ENCODE results near the gene CRIM1. TPM values are rescaled to one million over a fixed set of nuclear protein-coding genes. Genes with fewer than 3 reads are reported as not detected.

CRIM1 gene
- polyA plus RNA-seq, 1 donor: 15.7 TPM

- DNase-seq (ENCODE audit: low read depth): no peak
These were observed 164.9 kb downstream of the CRIM1 start for GRCh38 chr2:36520431-36520830.

- DNase-seq (ENCODE audit: low read depth): no peak
These were observed 167.6 kb downstream of the CRIM1 start for GRCh38 chr2:36523153-36523552.

GRCh38 chr2:36525245-36525644, 169.7 kb downstream of the CRIM1 start:
- no peak for DNase-seq (ENCODE audit: low read depth)

- DNase-seq (ENCODE audit: low read depth): no peak
These were observed 170.6 kb downstream of the CRIM1 start for GRCh38 chr2:36526226-36526625.

- no peak for DNase-seq (ENCODE audit: low read depth)
These were observed 172.7 kb downstream of the CRIM1 start for GRCh38 chr2:36528274-36528673.

- DNase-seq (ENCODE audit: low read depth): no peak
These were observed 173.3 kb downstream of the CRIM1 start for GRCh38 chr2:36528766-36529392.

- DNase-seq (ENCODE audit: low read depth): no peak
These were observed 174.8 kb downstream of the CRIM1 start for GRCh38 chr2:36530178-36530982.

- no peak for DNase-seq (ENCODE audit: low read depth)
These were observed 175.4 kb downstream of the CRIM1 start for GRCh38 chr2:36530983-36531354.

GRCh38 chr2:36534275-36534799, 178.8 kb downstream of the CRIM1 start:
- DNase-seq (ENCODE audit: low read depth): no peak

- no peak for DNase-seq (ENCODE audit: low read depth)
These were observed 179.5 kb downstream of the CRIM1 start for GRCh38 chr2:36535099-36535498.

GRCh38 chr2:36536776-36537175, 181.2 kb downstream of the CRIM1 start:
- DNase-seq (ENCODE audit: low read depth): no peak

- DNase-seq (ENCODE audit: low read depth): no peak
These were observed 182.8 kb downstream of the CRIM1 start for GRCh38 chr2:36538335-36538734.

- DNase-seq (ENCODE audit: low read depth): no peak
These were observed 184.1 kb downstream of the CRIM1 start for GRCh38 chr2:36539631-36540030.

GRCh38 chr2:36540986-36541754, 185.6 kb downstream of the CRIM1 start:
- no peak for DNase-seq (ENCODE audit: low read depth)

GRCh38 chr2:36541891-36542595, 186.5 kb downstream of the CRIM1 start:
- no peak for DNase-seq (ENCODE audit: low read depth)

- DNase-seq (ENCODE audit: low read depth): no peak
These were observed 189.2 kb downstream of the CRIM1 start for GRCh38 chr2:36544638-36545338.

- no peak for DNase-seq (ENCODE audit: low read depth)
These were observed 190.4 kb downstream of the CRIM1 start for GRCh38 chr2:36545871-36546416.

- DNase-seq (ENCODE audit: low read depth): no peak
These were observed 192.3 kb downstream of the CRIM1 start for GRCh38 chr2:36547906-36548305.

- DNase-seq (ENCODE audit: low read depth): no peak
These were observed 193.6 kb downstream of the CRIM1 start for GRCh38 chr2:36549165-36549574.

GRCh38 chr2:36550006-36550405, 194.4 kb downstream of the CRIM1 start:
- DNase-seq (ENCODE audit: low read depth): no peak

GRCh38 chr2:36553683-36554082, 198.1 kb downstream of the CRIM1 start:
- no peak for DNase-seq (ENCODE audit: low read depth)

Data from forelimb muscle (tissue), 1 donor.